Gastrocnemius medialis (tissue), 4 donors: ENCODE measurements around the gene CHURC1.

Experiments used
- CTCF ChIP-seq, 5 experiments: fragments of 450-650 bp in 3 of 5; fragments of 200-600 bp in 2 of 5; sonication (generic) in 2 of 5; IDR thresholded peaks in 4 of 5; conservative IDR thresholded peaks in 1 of 5; 1 replicate in 4 of 5; 2 replicates in 1 of 5; pipeline ENCODE4 v1.5.1; 2016 to 2019; ENCODE audit warnings: antibody characterized with exemption in 5 of 5, mild to moderate bottlenecking in 3 of 5, moderate library complexity in 3 of 5
- POLR2A ChIP-seq, 2 donors: fragments of 450-650 bp; IDR thresholded peaks; one replicate each; pipeline ENCODE4 v1.6.1; 2017; ENCODE audit warnings: antibody characterized with exemption in 2 of 2, mild to moderate bottlenecking in 2 of 2, moderate library complexity in 2 of 2

- TF ChIP-seq CTCF (IDR thresholded peaks at IDR 0.05 in 4 of 5, conservative IDR thresholded peaks at IDR 0.05 in 1 of 5) (peak; percentile 28 to 84 (median 69)), POLR2A (IDR thresholded peaks at IDR 0.05) (no peak)
These were observed 69.4 kb downstream of the CHURC1 start for GRCh38 chr14:64983439-64984310.
